Thoracic aorta endothelial cell (primary cell): ENCODE data around the gene QPCT. TPM values are rescaled to one million over a fixed set of nuclear protein-coding genes. Genes with fewer than 3 reads are reported as not detected.

Experiments
- small RNA-seq: library from RNA; depleted of rRNA; stranded (forward); fragments of <200 nt; gene quantifications from one replicate; pipeline ENCODE3, GENCODE V24; 2012
- total RNA-seq: library from RNA; depleted of rRNA; stranded (reverse); fragments of >200 nt; gene quantifications from 2 replicates; pipeline ENCODE4 v1.2.3, GENCODE V29; 2012

Gene QPCT
- total RNA-seq, result 15.2 and 43.1 TPM in 2 replicates

DNA sequence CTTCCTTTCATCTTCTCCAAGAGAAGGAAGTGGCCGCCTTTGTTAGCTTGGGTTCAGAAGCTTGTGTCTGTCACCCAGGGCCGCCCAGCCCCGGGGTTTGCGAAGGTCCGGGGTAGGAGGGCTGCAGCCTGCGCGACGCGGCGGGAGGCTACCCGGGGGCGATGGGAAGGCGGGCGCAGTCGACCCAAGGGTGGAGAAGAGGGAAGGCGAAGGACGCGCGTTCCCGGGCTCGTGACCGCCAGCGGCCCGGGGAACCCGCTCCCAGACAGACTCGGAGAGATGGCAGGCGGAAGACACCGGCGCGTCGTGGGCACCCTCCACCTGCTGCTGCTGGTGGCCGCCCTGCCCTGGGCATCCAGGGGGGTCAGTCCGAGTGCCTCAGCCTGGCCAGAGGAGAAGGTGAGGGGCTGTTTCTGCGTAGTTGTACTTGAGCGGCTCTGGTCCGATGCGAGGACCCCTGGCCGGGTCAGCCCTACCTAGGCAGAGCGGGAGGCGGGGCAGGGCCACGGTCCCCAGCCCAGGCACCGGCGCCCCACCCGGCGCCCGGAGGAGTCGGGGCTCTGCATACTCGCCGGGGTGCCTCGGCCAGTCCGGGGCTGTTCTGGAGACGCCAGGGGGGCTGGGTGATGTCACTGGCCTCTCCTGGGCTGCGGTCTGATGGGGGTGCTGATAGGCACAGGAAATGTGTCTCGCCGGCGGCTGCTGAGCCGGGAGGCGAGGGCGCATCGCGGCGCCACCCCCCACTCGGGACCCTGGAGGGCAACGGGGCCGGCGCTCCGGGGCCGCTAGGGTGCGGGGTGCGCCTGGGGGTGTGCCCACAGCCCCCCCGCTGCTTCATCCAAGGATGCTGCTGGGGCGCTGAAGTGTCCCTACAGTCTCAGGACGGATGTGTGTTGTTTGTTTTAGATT, at the start of gene QPCT:
QPCT (plus strand) TSS at position 178 of the 909 bp plus-strand sequence; CDS start at position 280, 102 bp downstream.

GRCh38 chr2:37324786-37325624, 19.4 kb upstream of the QPCT start, which contains the start of gene PRKD3:
Gene PRKD3 (minus strand): TSS chr2:37324833. CDS start chr2:37316524, 8,309 bp downstream.

Small RNA genes within 50 kb of the gene (small RNA-seq; reads per million reads assigned to genes)
- not detected for gene RNU6-939P

Other genes starting within 250 kb of the QPCT start
- gene EIF2AK2, start 187.7 kb upstream of the QPCT start, total RNA-seq, result 45.6 and 53.0 TPM in 2 replicates
- gene SULT6B1, start 156.0 kb upstream of the QPCT start, total RNA-seq, result not detected in 2 replicates
- gene CEBPZOS, start 148.1 kb upstream of the QPCT start, total RNA-seq, result 30.2 and 41.1 TPM in 2 replicates
- 67.4 and 67.8 TPM in 2 replicates for gene CEBPZ, start 113.0 kb upstream of the QPCT start, total RNA-seq
- 16.1 and 17.1 TPM in 2 replicates for gene NDUFAF7, start 113.0 kb upstream of the QPCT start, total RNA-seq
- gene PRKD3, start 19.8 kb upstream of the QPCT start, total RNA-seq, result 106 and 112 TPM in 2 replicates